Mucosa of stomach (tissue), 1 donor: Measurements from ENCODE around the gene PPP2R2D.
"Not testable (repeated sequence)": the region's sequence is repeated elsewhere in the genome, so short reads cannot be mapped to it uniquely, and the experiment has no call there.

ENCODE experiments used
- H3K27me3 ChIP-seq: one replicate; pipeline ENCODE4 v1.7.0; 2013; ENCODE audit warnings: mild to moderate bottlenecking, low read length; ENCODE audit not compliant: control insufficient read depth, insufficient read depth
- H3K36me3 ChIP-seq: one replicate; pipeline ENCODE4 v1.7.0; 2013; ENCODE audit warnings: low read length; ENCODE audit not compliant: control insufficient read depth, insufficient read depth
- H3K4me1 ChIP-seq: one replicate; pipeline ENCODE4 v1.7.0; 2013; ENCODE audit warnings: mild to moderate bottlenecking, low read length; ENCODE audit not compliant: control insufficient read depth, insufficient read depth
- H3K4me3 ChIP-seq: one replicate; pipeline ENCODE4 v1.7.0; 2013; ENCODE audit warnings: low read length
- H3K9ac ChIP-seq: one replicate; pipeline ENCODE4 v1.7.0; 2013; ENCODE audit warnings: mild to moderate bottlenecking, low read length, moderate library complexity
- H3K9me3 ChIP-seq: one replicate; pipeline ENCODE4 v1.7.0; 2013; ENCODE audit warnings: mild to moderate bottlenecking, low read length, moderate library complexity; ENCODE audit not compliant: control insufficient read depth
- donor health status: Pancreatic carcinoma.

PPP2R2D gene

DNA sequence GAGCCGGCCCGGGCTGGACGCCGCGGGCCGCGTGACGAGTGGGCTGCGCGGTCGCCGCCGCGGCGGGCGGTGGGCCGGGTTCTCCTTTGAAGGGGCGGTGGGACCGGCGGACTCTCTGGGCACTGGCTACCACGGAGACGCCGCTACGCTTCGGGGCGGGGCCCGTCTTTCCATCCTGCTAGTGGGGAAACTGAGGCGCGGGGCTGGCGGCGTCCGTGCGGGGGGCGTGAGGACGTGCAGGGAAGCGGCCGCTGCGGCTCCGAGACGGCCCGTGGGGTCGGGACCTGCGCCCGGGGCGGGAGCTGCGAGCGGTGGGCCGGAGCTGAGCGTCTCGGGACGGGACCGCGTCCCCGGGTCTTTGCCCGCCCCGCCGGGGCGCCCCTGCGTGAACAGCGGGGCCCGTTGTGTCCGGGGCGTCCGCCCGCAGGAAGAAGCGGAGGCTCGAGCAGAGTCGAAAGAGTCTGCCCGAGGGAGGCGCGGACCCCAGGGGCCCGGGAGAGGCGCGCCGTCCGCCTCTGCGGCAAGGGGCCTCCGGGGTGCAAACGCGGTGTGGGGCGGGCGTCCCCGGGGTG is 81.5 kb downstream of the PPP2R2D start:
- H3K27me3 ChIP-seq: peaks cover 31% of the 10 kb centered on the region
- H3K4me3 ChIP-seq: no peak overlapping the region
- no peaks in the 10 kb centered on the region for H3K9me3 ChIP-seq
- peaks cover 9% of the 10 kb centered on the region for H3K4me1 ChIP-seq
- H3K36me3 ChIP-seq: no peaks in the 10 kb centered on the region
- no peak overlapping the region for H3K9ac ChIP-seq

DNA sequence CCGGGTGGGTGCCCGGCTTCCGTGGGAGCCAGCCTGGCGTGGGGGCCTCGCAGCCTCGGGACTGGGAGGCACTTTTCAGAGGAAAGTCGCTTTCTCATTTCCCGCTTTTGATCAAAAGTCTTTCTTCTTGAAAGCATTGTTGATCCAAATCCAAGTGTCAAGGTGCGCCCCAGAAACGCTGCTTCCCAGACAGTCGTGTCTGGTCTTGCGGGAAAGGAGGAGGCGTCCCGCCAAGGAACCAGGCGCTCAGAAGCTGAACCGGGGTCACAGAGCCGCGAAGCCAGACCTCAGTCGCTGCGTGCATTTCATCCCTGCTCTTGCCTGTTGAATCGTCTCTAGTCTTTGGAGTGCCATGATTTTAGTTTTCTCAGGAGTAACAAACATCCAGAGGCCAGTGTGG is 82.0 kb downstream of the PPP2R2D start:
- Histone ChIP-seq H3K9ac (no peak overlapping the region), H3K4me3 (no peak overlapping the region), H3K27me3 (peaks cover 31% of the 10 kb centered on the region), H3K4me1 (peaks cover 9% of the 10 kb centered on the region), H3K36me3 (no peaks in the 10 kb centered on the region), H3K9me3 (no peaks in the 10 kb centered on the region)

- H3K9ac ChIP-seq: no peak overlapping the region
- H3K36me3 ChIP-seq: no peaks in the 10 kb centered on the region
- H3K4me3 ChIP-seq: no peak overlapping the region
Measured at GRCh38 chr10:131983780-131984179, 83.0 kb downstream of the PPP2R2D start.

GRCh38 chr10:131986851-131987250 is 86.0 kb downstream of the PPP2R2D start:
- H3K9ac ChIP-seq, H3K36me3 ChIP-seq, H3K27me3 ChIP-seq, H3K4me1 ChIP-seq, H3K9me3 ChIP-seq, H3K4me3 ChIP-seq: not testable (repeated sequence)

More at GRCh38 chr10:131983780-131984179, 83.0 kb downstream of the PPP2R2D start:
- peaks cover 31% of the 10 kb centered on the region for H3K27me3 ChIP-seq
- H3K4me1 ChIP-seq: peaks cover 9% of the 10 kb centered on the region
- H3K9me3 ChIP-seq: no peaks in the 10 kb centered on the region

GRCh38 chr10:131987301-131987700 is 86.5 kb downstream of the PPP2R2D start:
- H3K27me3 ChIP-seq, H3K4me1 ChIP-seq, H3K9me3 ChIP-seq, H3K36me3 ChIP-seq, H3K9ac ChIP-seq, H3K4me3 ChIP-seq: not testable (repeated sequence)

- not testable (repeated sequence) for H3K27me3 ChIP-seq, H3K9ac ChIP-seq, H3K9me3 ChIP-seq, H3K36me3 ChIP-seq, H3K4me3 ChIP-seq, H3K4me1 ChIP-seq
Measured at GRCh38 chr10:131987786-131988185, 87.0 kb downstream of the PPP2R2D start.

GRCh38 chr10:131991726-131992125 is 90.9 kb downstream of the PPP2R2D start:
- H3K4me3 ChIP-seq: no peak overlapping the region
- no peaks in the 10 kb centered on the region for H3K9me3 ChIP-seq
- H3K4me1 ChIP-seq: no peaks in the 10 kb centered on the region
- H3K9ac ChIP-seq: no peak overlapping the region
- H3K36me3 ChIP-seq: no peaks in the 10 kb centered on the region
- H3K27me3 ChIP-seq: no peaks in the 10 kb centered on the region

DNA sequence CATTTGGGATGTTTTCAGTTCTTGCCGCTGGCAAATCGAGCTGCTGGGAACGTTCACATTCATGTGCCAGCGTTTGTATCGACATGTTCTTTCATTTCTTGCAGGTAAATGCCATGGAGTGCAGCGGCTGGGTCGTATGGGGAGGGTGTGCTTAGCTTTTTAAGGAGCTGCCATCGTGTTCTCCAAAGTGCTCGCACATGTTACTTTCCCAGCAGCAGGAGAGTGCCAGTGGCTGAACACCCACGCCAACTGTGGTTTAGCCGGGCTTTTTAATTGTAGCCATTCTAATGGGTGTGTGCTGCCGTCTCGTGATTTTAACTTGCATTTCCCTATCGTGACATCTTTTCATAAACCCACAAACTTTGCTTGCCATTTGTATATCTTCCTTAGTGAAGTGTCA is 92.5 kb downstream of the PPP2R2D start:
- Histone ChIP-seq H3K9ac (no peak overlapping the region), H3K27me3 (no peaks in the 10 kb centered on the region), H3K4me1 (no peaks in the 10 kb centered on the region), H3K9me3 (no peaks in the 10 kb centered on the region), H3K4me3 (no peak overlapping the region), H3K36me3 (no peaks in the 10 kb centered on the region)

DNA sequence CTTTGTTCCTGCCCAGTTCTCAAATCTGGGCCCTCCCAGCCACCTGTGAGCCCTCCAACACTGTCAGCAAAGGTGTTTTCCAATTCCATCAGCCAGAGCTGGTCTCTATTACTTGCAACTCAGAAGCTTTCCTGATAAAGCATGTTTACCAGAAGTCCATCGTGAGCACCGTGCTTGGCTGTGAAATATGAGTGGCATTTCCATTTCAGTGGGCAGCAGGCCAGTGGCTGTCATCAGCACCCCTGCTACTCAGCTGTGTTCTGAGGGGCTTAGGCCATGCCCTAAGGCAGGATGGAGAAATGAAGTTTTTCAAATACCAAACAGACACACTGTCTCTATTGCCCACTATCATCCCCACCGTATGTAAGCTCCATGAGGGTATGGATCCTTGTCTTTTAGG is 93.6 kb downstream of the PPP2R2D start:
- H3K36me3 ChIP-seq: no peaks in the 10 kb centered on the region
- H3K9ac ChIP-seq: no peak overlapping the region
- no peaks in the 10 kb centered on the region for H3K27me3 ChIP-seq
- H3K4me3 ChIP-seq: no peak overlapping the region
- H3K9me3 ChIP-seq: no peaks in the 10 kb centered on the region
- no peaks in the 10 kb centered on the region for H3K4me1 ChIP-seq

DNA sequence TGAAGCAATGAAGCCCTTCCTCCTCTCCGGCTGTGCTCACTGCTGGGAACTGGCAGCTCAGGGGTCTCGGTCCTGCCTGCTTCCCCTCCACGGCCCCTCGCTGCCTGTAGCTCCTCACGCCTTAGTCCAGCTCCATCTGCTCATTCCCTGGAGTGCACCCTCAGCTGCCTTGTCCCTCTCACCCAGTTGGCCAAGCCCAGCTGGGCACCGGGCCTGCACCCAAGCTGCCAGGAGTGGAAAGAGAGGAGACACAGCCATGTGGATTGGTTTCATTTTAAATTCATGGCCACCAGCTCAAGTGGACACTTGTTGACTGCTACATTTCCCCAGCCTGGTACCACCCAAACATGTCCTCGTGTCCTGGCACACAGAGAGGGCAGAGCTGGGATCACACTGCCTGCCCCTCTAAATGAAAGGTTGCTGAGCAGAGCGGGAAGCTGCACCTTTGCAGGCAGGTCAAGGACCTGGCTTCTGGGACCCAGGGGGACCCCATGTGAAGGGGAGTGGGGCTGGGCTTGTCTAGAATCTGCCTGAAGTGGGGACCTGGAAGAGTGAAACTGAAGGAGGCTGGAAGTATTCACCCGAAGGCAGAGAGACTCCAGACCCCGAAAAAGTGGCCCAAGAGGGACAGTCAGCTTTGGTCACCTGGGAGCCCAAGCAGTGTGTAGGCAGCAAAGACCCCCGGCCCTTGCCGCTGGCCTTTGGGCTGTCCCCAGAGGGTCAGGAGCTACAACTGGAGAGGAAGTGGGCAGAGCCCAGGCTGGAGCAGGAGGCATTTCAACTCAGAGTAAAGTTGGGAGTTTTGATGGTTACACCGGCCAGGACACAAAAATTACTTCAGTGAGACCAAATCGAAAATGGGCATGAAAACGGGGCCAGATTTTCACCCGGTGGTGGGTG is 95.9 kb downstream of the PPP2R2D start:
- H3K9me3 ChIP-seq: no peaks in the 10 kb centered on the region
- no peak overlapping the region for H3K4me3 ChIP-seq
- no peaks in the 10 kb centered on the region for H3K27me3 ChIP-seq
- no peaks in the 10 kb centered on the region for H3K36me3 ChIP-seq
- H3K4me1 ChIP-seq: no peaks in the 10 kb centered on the region
- no peak overlapping the region for H3K9ac ChIP-seq

- Histone ChIP-seq H3K4me3 (no peak overlapping the region), H3K27me3 (no peaks in the 10 kb centered on the region), H3K36me3 (no peaks in the 10 kb centered on the region), H3K9me3 (no peaks in the 10 kb centered on the region), H3K4me1 (no peaks in the 10 kb centered on the region), H3K9ac (no peak overlapping the region)
Measured at GRCh38 chr10:131997366-131998049, 96.7 kb downstream of the PPP2R2D start.
